ENCODE measurements around the gene CARS1. TPM values are rescaled to one million over a fixed set of nuclear protein-coding genes. Genes with fewer than 3 reads are reported as not detected.

Gene CARS1
- total RNA-seq, 1 experiment from 2014 or later: 115 TPM

GRCh38 chr11:3040881-3041280 is 16.3 kb downstream of the CARS1 start:
- DNase-seq (ENCODE audit: low spot score): no peak

GRCh38 chr11:3037945-3038271 is 19.3 kb downstream of the CARS1 start:
- DNase-seq (ENCODE audit: low spot score): no peak

- peak; percentile 59 for DNase-seq (ENCODE audit: low spot score)
These were observed 19.9 kb downstream of the CARS1 start for GRCh38 chr11:3037040-3037944.

GRCh38 chr11:3036419-3036818 is 20.8 kb downstream of the CARS1 start:
- no peak for DNase-seq (ENCODE audit: low spot score)

- no peak for DNase-seq (ENCODE audit: low spot score)
These were observed 21.9 kb downstream of the CARS1 start for GRCh38 chr11:3035333-3035732.

- DNase-seq (ENCODE audit: low spot score): no peak
These were observed 26.7 kb downstream of the CARS1 start for GRCh38 chr11:3030289-3031070.

GRCh38 chr11:3028813-3029212 is 28.4 kb downstream of the CARS1 start:
- no peak for DNase-seq (ENCODE audit: low spot score)

- no peak for DNase-seq (ENCODE audit: low spot score)
These were observed 30.4 kb downstream of the CARS1 start for GRCh38 chr11:3026803-3027202.

- no peak for DNase-seq (ENCODE audit: low spot score)
These were observed 34.2 kb downstream of the CARS1 start for GRCh38 chr11:3022982-3023381.

- no peak for DNase-seq (ENCODE audit: low spot score)
These were observed 34.8 kb downstream of the CARS1 start for GRCh38 chr11:3022300-3022967.

- DNase-seq (ENCODE audit: low spot score): peak; percentile 42
These were observed 36.1 kb downstream of the CARS1 start for GRCh38 chr11:3021125-3021524.

GRCh38 chr11:3020011-3020410 is 37.2 kb downstream of the CARS1 start:
- DNase-seq (ENCODE audit: low spot score): no peak

GRCh38 chr11:3018596-3018995 is 38.6 kb downstream of the CARS1 start:
- DNase-seq (ENCODE audit: low spot score): no peak

- no peak for DNase-seq (ENCODE audit: low spot score)
These were observed 40.4 kb downstream of the CARS1 start for GRCh38 chr11:3016861-3017260.

GRCh38 chr11:3015796-3016195 is 41.4 kb downstream of the CARS1 start:
- no peak for DNase-seq (ENCODE audit: low spot score)

GRCh38 chr11:3014943-3015342 is 42.3 kb downstream of the CARS1 start:
- DNase-seq (ENCODE audit: low spot score): no peak

GRCh38 chr11:3014057-3014938 is 42.9 kb downstream of the CARS1 start:
- no peak for DNase-seq (ENCODE audit: low spot score)

GRCh38 chr11:3011891-3012885 is 45.0 kb downstream of the CARS1 start:
- no peak for DNase-seq (ENCODE audit: low spot score)

- DNase-seq (ENCODE audit: low spot score): no peak
These were observed 46.5 kb downstream of the CARS1 start for GRCh38 chr11:3010521-3011275.
